ENCODE measurements around the gene DNLZ. TPM values are rescaled to one million over a fixed set of nuclear protein-coding genes. Genes with fewer than 3 reads are reported as not detected.

Gene DNLZ
- total and polyA plus RNA-seq, 2 donors (not counting 3 experiments of a cell fraction or from before 2014, with no cell fraction given) = 26.9 to 38.4 TPM

- Histone ChIP-seq H4K20me1 (replicated peaks; ENCODE audit: control insufficient read depth, extremely low read depth, insufficient read depth, low read length) (no peaks in the 10 kb centered on the region), H3K9me1 (replicated peaks; ENCODE audit: control insufficient read depth, extremely low read depth, insufficient read depth, low read length) (no peaks in the 10 kb centered on the region), H3K27me3 (ENCODE audit: control insufficient read depth in 2 of 2, insufficient read depth in 2 of 2, low read length in 2 of 2) (no peaks in the 10 kb centered on the region), H2AFZ (ENCODE audit: low read depth, low read length) (no peak overlapping the region), H3K27ac (ENCODE audit: insufficient read depth, low read depth, low read length) (no peak overlapping the region), H3K9me3 (replicated peaks; ENCODE audit: control insufficient read depth, insufficient read depth, low read length) (no peaks in the 10 kb centered on the region), H3K79me2 (ENCODE audit: control insufficient read depth, insufficient read depth, low read length) (no peaks in the 10 kb centered on the region), H3K9ac (replicated peaks; ENCODE audit: extremely low read depth, insufficient read depth, low read length) (no peak overlapping the region), H3K4me1 (ENCODE audit: control insufficient read depth, extremely low read depth, insufficient read depth, low read length) (no peaks in the 10 kb centered on the region), H3K4me3 (replicated peaks in 1 of 3; ENCODE audit: insufficient read depth in 1 of 3, low read depth in 1 of 3, low read length in 3 of 3) (no peak overlapping the region), H3K4me2 (ENCODE audit: insufficient read depth, low read length) (no peak overlapping the region), H3K36me3 (ENCODE audit: control insufficient read depth in 2 of 2, extremely low read depth in 1 of 2, insufficient read depth in 2 of 2, low read length in 2 of 2) (peaks cover 0 to 5% of the 10 kb centered on the region in 2 experiments)
- no peak for DNase-seq (ENCODE audit: low read depth, low spot score)
- ChIA-PET POLR2A (interaction anchor here (0.6 kb wide), 1 partner anchor 64 kb away, joined by 4 read pairs; no protein-coding TSS in a partner anchor), CTCF (interaction anchor here (0.6 kb wide), 1 partner anchor 134 kb away, joined by 3 read pairs; no protein-coding TSS in a partner anchor)
- no TSS peak for BruUV-seq (replicated peaks)
- FAIRE-seq = no peak
- dilution Hi-C loops (cut with MboI; ENCODE audit: extremely low pct_ligation_motif_present, low sequenced_read_pairs) (no loop called here), intact Hi-C loops (cut with micrococcal nuclease) (no loop called here)
- no peak for TF ChIP-seq POLR2AphosphoS5 (IDR thresholded peaks at IDR 0.05; ENCODE audit: insufficient read depth, low read depth, low read length)
- no peak for TF ChIP-seq EZH2 (IDR thresholded peaks at IDR 0.05; ENCODE audit: borderline replicate concordance, low read depth, low read length, severe bottlenecking)
- no peak for TF ChIP-seq GATA2 (IDR thresholded peaks at IDR 0.05; ENCODE audit: insufficient read depth, insufficient read length, low read depth, low read length)
- TF ChIP-seq JUN (IDR thresholded peaks at IDR 0.05; ENCODE audit: borderline replicate concordance, insufficient read depth, insufficient read length, low read depth) = no peak
- TF ChIP-seq POLR2A (IDR thresholded peaks at IDR 0.05; ENCODE audit: low read depth, low read length) = no peak
- no peak for TF ChIP-seq CTCF (IDR thresholded peaks at IDR 0.05; ENCODE audit: extremely low read depth in 1 of 2, insufficient read depth in 1 of 2, low read depth in 1 of 2, low read length in 2 of 2)
These were observed 7.7 kb downstream of the DNLZ start for GRCh38 chr9:136355616-136356557.

Measured in endothelial cell of umbilical vein (primary cell).